Measurements from ENCODE around the gene DSEL.

GRCh38 chr18:67509741-67510391 is 6.7 kb downstream of the DSEL start:
- TF ChIP-seq EZH2 (IDR thresholded peaks at IDR 0.05; ENCODE audit: insufficient read depth, low read length) = no peak
- TF ChIP-seq CTCF (IDR thresholded peaks at IDR 0.05; ENCODE audit: insufficient read depth, low read depth, low read length) = no peak
